ENCODE data around the gene RNF220.

- TF ChIP-seq CTCF (IDR thresholded peaks at IDR 0.05; ENCODE audit: poor library complexity) = no peak
- TF ChIP-seq EZH2phosphoT487 (IDR thresholded peaks at IDR 0.05; ENCODE audit: low read depth, severe bottlenecking, unreplicated experiment) = no peak
Measured at GRCh38 chr1:44408212-44408582, 3.1 kb downstream of the RNF220 start.
